ENCODE data around the gene POU6F1.

Gene POU6F1

DNA sequence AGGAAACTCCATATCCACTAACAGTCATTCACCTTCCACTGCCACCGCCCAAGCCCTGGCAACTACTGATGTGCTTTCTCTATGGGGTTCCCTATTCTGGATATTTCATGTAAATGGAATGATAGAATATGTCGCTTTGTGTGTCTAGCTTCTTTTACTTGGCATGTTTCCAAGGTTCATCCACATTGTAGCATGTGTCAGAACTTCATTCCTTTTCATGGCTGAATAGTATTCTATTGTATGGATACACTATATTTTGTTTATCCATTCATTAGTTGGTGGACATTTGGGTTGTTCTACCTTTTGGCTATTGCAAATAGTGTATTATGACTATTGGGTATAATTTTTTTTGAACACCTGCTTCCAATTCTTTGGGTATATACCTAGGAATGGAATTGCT, 8.6 kb downstream of the POU6F1 start:
- no peak overlapping the region for H3K4me3 ChIP-seq (replicated peaks; ENCODE audit: low read depth, low read length)
- TF ChIP-seq, protein P1, sequence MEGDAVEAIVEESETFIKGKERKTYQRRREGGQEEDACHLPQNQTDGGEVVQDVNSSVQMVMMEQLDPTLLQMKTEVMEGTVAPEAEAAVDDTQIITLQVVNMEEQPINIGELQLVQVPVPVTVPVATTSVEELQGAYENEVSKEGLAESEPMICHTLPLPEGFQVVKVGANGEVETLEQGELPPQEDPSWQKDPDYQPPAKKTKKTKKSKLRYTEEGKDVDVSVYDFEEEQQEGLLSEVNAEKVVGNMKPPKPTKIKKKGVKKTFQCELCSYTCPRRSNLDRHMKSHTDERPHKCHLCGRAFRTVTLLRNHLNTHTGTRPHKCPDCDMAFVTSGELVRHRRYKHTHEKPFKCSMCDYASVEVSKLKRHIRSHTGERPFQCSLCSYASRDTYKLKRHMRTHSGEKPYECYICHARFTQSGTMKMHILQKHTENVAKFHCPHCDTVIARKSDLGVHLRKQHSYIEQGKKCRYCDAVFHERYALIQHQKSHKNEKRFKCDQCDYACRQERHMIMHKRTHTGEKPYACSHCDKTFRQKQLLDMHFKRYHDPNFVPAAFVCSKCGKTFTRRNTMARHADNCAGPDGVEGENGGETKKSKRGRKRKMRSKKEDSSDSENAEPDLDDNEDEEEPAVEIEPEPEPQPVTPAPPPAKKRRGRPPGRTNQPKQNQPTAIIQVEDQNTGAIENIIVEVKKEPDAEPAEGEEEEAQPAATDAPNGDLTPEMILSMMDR (IDR thresholded peaks at IDR 0.05; ENCODE audit: low read depth, low read length, missing control alignments) = no peak
- no peak for DNase-seq (ENCODE audit: extremely low read depth, low read depth)

DNA sequence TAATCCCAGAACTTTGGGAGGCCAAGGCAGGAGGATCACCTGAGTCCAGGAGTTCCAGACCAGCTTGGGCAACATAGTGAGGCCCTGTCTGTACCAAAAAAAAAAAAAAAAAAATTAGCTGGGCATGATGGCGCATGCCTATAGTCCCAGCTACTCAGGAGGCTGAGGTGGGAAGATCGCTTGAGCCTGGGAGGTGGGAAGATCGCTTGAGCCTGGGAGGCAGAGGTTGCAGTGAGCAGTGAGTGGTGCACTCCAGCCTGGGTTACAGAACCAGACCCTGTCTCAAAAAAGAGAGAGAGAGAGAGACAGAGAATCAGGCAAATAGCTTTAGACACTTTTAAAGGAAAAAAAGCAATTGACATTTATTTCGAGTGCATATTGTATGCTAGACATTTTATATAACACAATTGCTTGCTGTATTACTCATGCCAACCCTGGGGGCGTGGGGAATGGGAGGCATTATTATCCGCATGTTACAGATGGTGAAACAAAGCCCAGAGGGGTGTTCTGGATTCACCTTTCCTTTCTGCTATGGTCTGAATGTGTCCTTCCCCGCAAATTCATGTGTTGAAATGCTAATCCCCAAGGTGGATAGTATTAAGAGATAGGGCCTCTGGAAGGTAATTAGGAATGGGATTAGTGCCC, 9.7 kb downstream of the POU6F1 start:
- TF ChIP-seq, protein P1 (IDR thresholded peaks at IDR 0.05; ENCODE audit: low read depth, low read length, missing control alignments) = no peak

DNA sequence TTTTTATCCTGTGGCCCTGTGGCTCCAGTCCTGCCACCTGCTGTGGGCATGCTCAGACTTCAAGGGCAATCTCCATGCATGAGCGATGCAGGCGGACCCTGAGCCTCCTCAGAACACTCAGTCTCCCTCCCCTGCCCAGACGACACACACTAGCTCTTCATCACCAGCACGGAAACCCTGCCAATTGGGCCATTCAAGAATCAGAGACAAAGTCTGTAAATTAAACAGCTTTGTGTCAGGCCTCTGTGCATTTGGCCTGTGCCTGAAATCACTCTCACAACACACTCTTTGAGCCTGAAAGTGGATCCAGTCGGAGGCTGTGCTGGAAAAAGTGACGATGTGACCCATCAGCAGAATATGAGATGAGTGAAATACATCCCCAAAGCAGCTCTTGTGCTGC, 12.5 kb downstream of the POU6F1 start:
- TF ChIP-seq, protein P1 (IDR thresholded peaks at IDR 0.05; ENCODE audit: low read depth, low read length, missing control alignments) = no peak
- no peak overlapping the region for H3K4me3 ChIP-seq (replicated peaks; ENCODE audit: low read depth, low read length)

More for the DNA sequence above, 9.7 kb downstream of the POU6F1 start:
- H3K4me3 ChIP-seq (replicated peaks; ENCODE audit: low read depth, low read length) = no peak overlapping the region
- DNase-seq (ENCODE audit: extremely low read depth, low read depth) = no peak

DNA sequence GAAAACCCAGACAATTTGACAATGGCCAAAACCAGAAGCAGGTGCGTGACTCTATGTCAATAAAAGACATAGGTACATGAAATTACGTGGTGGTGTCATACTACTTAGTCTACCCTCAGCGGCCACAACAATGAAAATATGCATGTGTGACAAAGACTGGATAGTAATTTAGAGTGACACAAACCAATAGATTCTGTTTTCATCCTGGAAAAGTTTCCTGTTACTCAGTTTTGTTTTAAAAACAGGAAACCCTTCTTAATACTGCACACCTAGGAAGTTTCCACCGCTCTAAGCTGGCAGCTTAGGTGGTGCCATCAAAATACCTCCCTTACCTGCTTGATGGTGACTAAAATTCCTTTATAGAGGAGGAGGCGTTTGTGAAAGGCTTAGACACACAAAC, 15.1 kb downstream of the POU6F1 start:
- TF ChIP-seq, protein P1 (IDR thresholded peaks at IDR 0.05; ENCODE audit: low read depth, low read length, missing control alignments) = no peak
- no peak for DNase-seq (ENCODE audit: extremely low read depth, low read depth)
- no peak overlapping the region for H3K4me3 ChIP-seq (replicated peaks; ENCODE audit: low read depth, low read length)

More for the DNA sequence above, 12.5 kb downstream of the POU6F1 start:
- DNase-seq (ENCODE audit: extremely low read depth, low read depth) = no peak

DNA sequence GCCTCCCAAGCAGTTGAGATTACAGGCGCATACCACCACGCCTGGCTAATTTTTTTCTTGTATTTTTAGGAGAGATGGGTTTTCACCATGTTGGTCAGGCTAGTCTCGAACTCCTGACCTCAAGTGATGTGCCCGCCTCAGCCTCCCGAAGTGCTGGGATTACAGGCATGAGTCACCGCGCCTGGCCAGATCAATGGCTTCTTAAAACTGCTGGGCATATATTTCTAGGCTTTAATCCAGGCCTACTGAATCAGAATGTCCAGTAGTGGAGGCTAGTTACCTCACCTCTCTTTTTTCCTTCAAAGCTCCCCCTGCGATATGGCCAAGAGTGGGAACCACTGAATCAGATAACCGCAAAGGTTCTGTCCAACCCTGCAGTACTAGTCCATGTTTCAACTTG, 17.1 kb downstream of the POU6F1 start:
- TF ChIP-seq, protein P1 (IDR thresholded peaks at IDR 0.05; ENCODE audit: low read depth, low read length, missing control alignments) = no peak
- H3K4me3 ChIP-seq (replicated peaks; ENCODE audit: low read depth, low read length) = no peak overlapping the region
- DNase-seq (ENCODE audit: extremely low read depth, low read depth) = no peak

DNA sequence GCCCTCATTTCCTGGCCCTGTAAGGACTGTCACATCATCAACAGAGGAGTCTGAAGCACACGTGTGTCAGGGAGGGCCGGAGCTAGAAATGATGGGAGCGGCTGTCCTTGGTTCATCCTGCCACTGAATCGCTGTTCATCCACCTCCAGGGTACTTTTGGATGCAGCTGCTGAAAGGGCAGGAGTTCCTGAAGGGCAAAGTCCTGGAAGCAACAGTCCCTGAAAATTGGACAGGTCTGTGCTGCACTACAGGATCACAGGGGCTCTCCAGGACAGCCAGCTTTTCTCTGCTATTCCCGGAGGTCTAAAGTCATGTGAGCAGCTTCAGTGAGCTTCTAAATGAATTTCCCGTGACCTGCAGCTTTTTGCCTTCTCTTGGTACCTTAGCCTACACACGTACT, 17.7 kb downstream of the POU6F1 start:
- H3K4me3 ChIP-seq (replicated peaks; ENCODE audit: low read depth, low read length) = no peak overlapping the region
- TF ChIP-seq, protein P1 (IDR thresholded peaks at IDR 0.05; ENCODE audit: low read depth, low read length, missing control alignments) = no peak
- no peak for DNase-seq (ENCODE audit: extremely low read depth, low read depth)

Data from HFF-Myc (cell line).